BLaER1 treated with 17β-estradiol and CSF1 and Interleukin-3, amounts not matched to agents 10 nM and 100 nM (cell line): ENCODE data around the gene ZBTB37.

Experiments
- H3K27ac ChIP-seq, 11 experiments: shearing (Covaris generic); formaldehyde crosslinking; 2 replicates each; pipeline ENCODE4 v1.8.1; 2022
- H3K27me3 ChIP-seq, 11 experiments: shearing (Covaris generic); formaldehyde crosslinking; 2 replicates each; pipeline ENCODE4 v1.8.1; 2022
- H3K36me3 ChIP-seq, 11 experiments: shearing (Covaris generic); formaldehyde crosslinking; 2 replicates each; pipeline ENCODE4 v1.8.1; 2022
- H3K4me1 ChIP-seq, 10 experiments: shearing (Covaris generic); formaldehyde crosslinking; 2 replicates each; pipeline ENCODE4 v1.8.1; 2022
- H3K4me2 ChIP-seq, 11 experiments: shearing (Covaris generic); formaldehyde crosslinking; 2 replicates each; pipeline ENCODE4 v1.8.1; 2022
- H3K4me3 ChIP-seq, 10 experiments: shearing (Covaris generic); formaldehyde crosslinking; 2 replicates each; pipeline ENCODE4 v1.8.1; 2022
- H3K9ac ChIP-seq, 11 experiments: shearing (Covaris generic); formaldehyde crosslinking; 2 replicates each; pipeline ENCODE4 v1.8.1; 2022
- H3K9me3 ChIP-seq, 11 experiments: shearing (Covaris generic); formaldehyde crosslinking; replicated peaks in 1 of 11; 2 replicates each; pipeline ENCODE4 v1.8.1; 2022
- H4K20me1 ChIP-seq, 11 experiments: shearing (Covaris generic); formaldehyde crosslinking; 2 replicates each; pipeline ENCODE4 v1.8.1; 2022
- Cebpa-rat ChIP-seq, 11 experiments: shearing (Covaris generic); IDR thresholded peaks; 2 replicates each; pipeline ENCODE4 v1.8.1; 2022

Gene ZBTB37

DNA sequence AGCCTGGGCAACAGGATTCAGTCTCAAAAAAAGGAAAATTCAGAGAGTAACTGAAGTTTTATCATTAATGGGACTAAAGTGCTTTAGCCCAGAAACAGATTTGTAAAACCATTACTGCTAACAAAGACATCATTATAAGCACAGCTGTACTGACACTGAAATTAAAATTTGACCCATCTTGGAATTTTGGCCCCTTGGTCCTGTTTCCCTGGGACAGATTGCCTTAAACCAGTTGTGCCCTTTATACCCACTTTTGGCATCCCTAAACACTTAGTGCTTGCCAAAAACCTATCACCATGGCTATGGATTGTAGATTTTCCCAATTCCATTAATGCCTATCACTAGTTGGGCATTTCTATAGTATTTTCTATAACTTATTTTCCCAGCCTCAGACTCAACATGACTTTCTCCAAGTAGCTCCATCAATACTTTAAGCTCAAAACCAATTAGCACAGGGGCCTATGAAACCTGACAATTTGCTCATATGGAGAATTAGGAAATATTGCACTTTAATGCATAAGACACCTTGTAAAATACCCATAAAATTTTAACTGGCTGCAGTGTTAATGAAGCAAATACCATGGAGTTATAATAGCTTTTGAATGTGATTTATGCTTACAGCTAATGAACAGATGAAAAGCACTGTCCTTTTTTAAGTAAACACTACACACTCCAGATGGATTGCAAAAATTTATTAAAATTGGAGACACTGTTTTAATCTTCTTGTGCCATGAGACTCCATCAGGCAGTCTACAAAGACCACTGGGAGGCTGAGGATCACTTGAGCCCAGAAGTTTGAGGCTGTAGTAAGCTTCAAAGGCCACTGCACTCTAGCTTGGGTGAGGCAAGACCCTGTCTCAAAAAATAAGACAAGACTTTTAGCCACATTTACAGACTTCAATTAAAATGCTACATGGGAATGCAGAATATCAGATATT, 4.7 kb upstream of the ZBTB37 start:
- peak overlapping the region in 6 of 11 experiments; percentile 40 to 98 (median 94); a peak in 7 of 22 replicates for H3K9ac ChIP-seq
- peaks cover 64 to 83% (median 73%) of the 10 kb centered on the region in 11 experiments for H3K36me3 ChIP-seq
- no peaks in the 10 kb centered on the region; a peak in 1 of 22 replicates for H3K9me3 ChIP-seq
- TF ChIP-seq Cebpa-rat (IDR thresholded peaks at IDR 0.05): no peak
- H3K4me3 ChIP-seq: peak overlapping the region in 7 of 10 experiments; percentile 83 to 98 (median 93); a peak in 9 of 20 replicates
- no peaks in the 10 kb centered on the region for H3K27me3 ChIP-seq
- H3K4me2 ChIP-seq: peak overlapping the region in 10 of 11 experiments; percentile 80 to 97 (median 91); a peak in 20 of 22 replicates
- peaks cover 44 to 75% (median 67%) of the 10 kb centered on the region in 11 experiments; a peak in 21 of 22 replicates for H4K20me1 ChIP-seq
- peaks cover 14 to 31% (median 26%) of the 10 kb centered on the region in 10 experiments for H3K4me1 ChIP-seq
- peak overlapping the region in 4 of 11 experiments; percentile 7 to 97 (median 94); a peak in 5 of 22 replicates for H3K27ac ChIP-seq

DNA sequence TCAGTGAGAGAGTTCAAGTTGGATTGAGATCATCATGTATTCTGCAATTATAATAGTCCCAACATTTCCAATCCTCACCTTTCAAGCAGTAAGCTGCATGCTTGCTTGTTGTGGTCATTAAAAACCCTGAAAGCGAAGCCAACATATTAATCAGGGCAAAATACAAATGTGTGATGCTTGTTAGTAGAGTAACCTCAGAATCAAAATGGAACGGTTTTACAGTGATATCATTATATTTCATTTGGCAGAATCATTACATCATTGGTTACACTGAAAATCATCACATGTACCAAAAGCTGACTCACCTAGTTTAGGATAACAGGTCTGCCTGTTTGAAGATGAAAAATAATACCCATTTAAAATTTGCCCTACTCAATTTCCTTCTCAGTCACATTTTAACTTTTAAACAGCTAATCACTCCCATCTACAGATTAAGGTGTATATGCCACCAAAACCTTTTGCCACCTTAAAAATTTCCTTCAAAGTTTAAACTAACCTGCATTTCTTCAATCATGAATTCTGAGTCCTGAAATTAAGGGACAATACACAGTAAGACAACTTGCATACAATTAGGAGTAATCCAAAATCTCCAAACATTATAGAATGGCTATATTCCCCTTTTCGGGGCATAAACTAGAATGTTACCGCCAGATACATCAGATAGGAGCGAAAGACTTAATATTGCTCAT, 3.9 kb upstream of the ZBTB37 start:
- peak overlapping the region; percentile 80 to 97 (median 91) for H3K4me2 ChIP-seq
- peaks cover 55 to 75% (median 64%) of the 10 kb centered on the region in 11 experiments for H3K36me3 ChIP-seq
- peaks cover 18 to 34% (median 30%) of the 10 kb centered on the region in 10 experiments for H3K4me1 ChIP-seq
- peak overlapping the region in 8 of 11 experiments; percentile 15 to 97 (median 92); a peak in 11 of 22 replicates for H3K27ac ChIP-seq
- peak overlapping the region in 9 of 10 experiments; percentile 82 to 98 (median 91); a peak in 17 of 20 replicates for H3K4me3 ChIP-seq
- peaks cover 44 to 75% (median 67%) of the 10 kb centered on the region in 11 experiments; a peak in 21 of 22 replicates for H4K20me1 ChIP-seq
- H3K9ac ChIP-seq: peak overlapping the region; percentile 76 to 98 (median 93)
- H3K27me3 ChIP-seq: no peaks in the 10 kb centered on the region
- H3K9me3 ChIP-seq: no peaks in the 10 kb centered on the region; a peak in 1 of 22 replicates
- no peak for TF ChIP-seq Cebpa-rat (IDR thresholded peaks at IDR 0.05)

DNA sequence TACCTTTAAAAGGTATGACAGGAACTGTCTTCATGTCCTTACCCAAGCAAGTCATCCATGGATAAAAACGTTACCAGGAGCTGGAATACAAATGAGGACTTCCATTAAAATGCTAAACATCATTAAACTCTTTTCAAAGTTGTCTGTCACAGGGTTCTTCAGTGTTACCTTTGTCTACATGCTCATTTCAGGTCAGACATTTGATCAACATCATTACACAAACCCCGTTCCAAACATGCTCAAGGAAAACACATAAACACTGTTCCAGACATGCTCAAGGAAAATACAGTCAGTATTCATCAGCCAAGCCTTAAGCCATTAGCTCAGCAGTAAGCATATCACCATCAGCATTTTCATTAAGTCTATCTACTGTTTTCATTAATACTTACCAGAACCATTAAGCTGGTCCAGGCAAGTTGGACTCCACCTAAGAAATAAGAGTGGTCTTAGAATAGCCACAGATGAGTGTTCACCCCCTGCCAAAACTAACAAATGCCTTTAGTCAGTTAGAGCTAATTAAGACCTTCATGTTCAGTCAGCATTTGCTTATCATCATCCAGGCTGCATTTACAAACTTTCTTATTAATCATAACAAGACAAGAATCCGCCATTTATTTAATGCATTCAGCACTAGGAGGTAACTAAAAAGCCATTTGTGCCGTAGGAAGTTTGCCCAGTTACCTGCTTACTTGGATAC, 2.6 kb upstream of the ZBTB37 start:
- TF ChIP-seq Cebpa-rat (IDR thresholded peaks at IDR 0.05): no peak
- Histone ChIP-seq H4K20me1 (peaks cover 44 to 70% (median 66%) of the 10 kb centered on the region in 11 experiments; a peak in 21 of 22 replicates), H3K36me3 (peaks cover 51 to 69% (median 56%) of the 10 kb centered on the region in 11 experiments), H3K27me3 (no peaks in the 10 kb centered on the region), H3K27ac (peak overlapping the region in 10 of 11 experiments; percentile 5 to 97 (median 94); a peak in 15 of 22 replicates), H3K4me1 (peaks cover 31 to 47% (median 43%) of the 10 kb centered on the region in 10 experiments), H3K9ac (peak overlapping the region; percentile 76 to 98 (median 93); a peak in 21 of 22 replicates), H3K4me3 (peak overlapping the region; percentile 64 to 98 (median 91)), H3K4me2 (peak overlapping the region; percentile 80 to 97 (median 91)), H3K9me3 (no peaks in the 10 kb centered on the region; a peak in 1 of 22 replicates)

DNA sequence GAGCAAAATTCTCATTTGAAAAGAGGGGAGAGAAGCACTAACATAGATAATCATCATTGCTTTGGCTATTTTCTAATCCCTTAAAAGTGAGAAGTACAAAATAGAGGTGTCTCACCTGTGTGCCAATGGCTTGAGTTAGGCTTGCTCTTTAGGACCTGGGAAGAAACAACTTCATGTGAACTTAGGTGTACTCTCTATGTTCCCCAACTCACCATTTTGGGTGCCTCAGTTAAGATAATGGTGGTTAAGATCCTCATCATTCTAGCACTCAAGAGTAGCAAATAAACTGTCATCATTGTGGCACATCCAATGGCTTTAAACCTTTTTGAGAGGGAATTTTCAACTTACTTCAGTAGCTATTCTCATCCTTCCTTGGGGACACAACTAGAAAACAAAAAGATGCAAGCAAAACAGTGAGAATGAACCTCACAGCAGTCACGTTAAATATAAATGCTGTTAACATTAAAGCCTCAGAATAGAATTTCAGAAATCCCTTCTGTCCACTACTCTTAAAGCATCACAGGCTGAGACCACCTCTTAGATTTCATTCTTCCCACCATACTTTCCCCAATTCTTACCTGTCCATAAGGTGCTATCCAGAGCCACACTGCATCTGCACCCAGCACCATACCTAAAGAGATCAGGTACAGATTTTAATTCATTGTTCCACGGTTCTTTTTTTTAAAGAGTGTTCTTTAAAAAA, 1.6 kb upstream of the ZBTB37 start:
- no peak for TF ChIP-seq Cebpa-rat (IDR thresholded peaks at IDR 0.05)
- H3K4me2 ChIP-seq: peak overlapping the region; percentile 80 to 97 (median 91)
- peak overlapping the region; percentile 64 to 98 (median 91) for H3K4me3 ChIP-seq
- H3K4me1 ChIP-seq: peaks cover 40 to 57% (median 53%) of the 10 kb centered on the region in 10 experiments
- H3K27me3 ChIP-seq: no peaks in the 10 kb centered on the region
- H3K9ac ChIP-seq: peak overlapping the region; percentile 76 to 98 (median 93)
- peak overlapping the region; percentile 49 to 97 (median 94); a peak in 21 of 22 replicates for H3K27ac ChIP-seq
- H3K9me3 ChIP-seq: no peaks in the 10 kb centered on the region; a peak in 1 of 22 replicates
- H4K20me1 ChIP-seq: peaks cover 44 to 60% (median 56%) of the 10 kb centered on the region in 11 experiments; a peak in 21 of 22 replicates
- peaks cover 50 to 67% (median 58%) of the 10 kb centered on the region in 11 experiments for H3K36me3 ChIP-seq

DNA sequence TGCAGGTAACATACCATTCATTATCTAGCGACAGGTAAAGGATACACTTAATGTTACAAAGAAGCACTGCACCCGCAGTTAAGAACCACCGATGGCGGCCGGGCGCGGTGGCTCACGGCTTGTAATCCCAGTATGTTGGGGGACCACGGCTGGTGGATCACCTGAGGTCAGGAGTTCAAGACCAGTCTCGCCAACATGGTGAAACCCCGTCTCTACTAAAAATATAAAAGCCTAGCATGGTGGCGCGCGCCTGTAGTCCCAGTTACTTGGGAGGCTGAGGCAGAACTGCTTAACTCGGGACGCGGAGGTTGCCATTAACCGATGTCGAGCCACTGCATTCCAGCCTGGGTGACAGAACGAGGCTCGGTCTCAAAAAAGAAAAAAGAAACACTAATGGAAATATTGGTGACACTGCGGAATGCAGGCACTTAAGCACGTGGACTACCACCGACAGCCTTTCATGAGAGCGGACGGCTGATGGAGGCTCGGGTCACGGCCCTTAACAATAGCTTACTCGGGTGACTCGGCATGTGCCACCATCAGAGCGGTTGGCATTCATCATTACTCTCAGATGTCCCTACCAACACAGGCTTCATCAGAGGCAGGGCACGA, 933 bp upstream of the ZBTB37 start:
- Histone ChIP-seq H3K4me1 (peaks cover 45 to 64% (median 57%) of the 10 kb centered on the region in 10 experiments), H3K27me3 (no peaks in the 10 kb centered on the region), H3K36me3 (peaks cover 50 to 66% (median 56%) of the 10 kb centered on the region in 11 experiments), H4K20me1 (peaks cover 44 to 54% (median 50%) of the 10 kb centered on the region in 11 experiments; a peak in 21 of 22 replicates), H3K9ac (peak overlapping the region; percentile 76 to 98 (median 93)), H3K4me2 (peak overlapping the region; percentile 80 to 97 (median 91)), H3K27ac (peak overlapping the region; percentile 49 to 97 (median 94); a peak in 21 of 22 replicates), H3K9me3 (no peaks in the 10 kb centered on the region; a peak in 1 of 22 replicates), H3K4me3 (peak overlapping the region; percentile 64 to 98 (median 91))
- TF ChIP-seq Cebpa-rat (IDR thresholded peaks at IDR 0.05): no peak

DNA sequence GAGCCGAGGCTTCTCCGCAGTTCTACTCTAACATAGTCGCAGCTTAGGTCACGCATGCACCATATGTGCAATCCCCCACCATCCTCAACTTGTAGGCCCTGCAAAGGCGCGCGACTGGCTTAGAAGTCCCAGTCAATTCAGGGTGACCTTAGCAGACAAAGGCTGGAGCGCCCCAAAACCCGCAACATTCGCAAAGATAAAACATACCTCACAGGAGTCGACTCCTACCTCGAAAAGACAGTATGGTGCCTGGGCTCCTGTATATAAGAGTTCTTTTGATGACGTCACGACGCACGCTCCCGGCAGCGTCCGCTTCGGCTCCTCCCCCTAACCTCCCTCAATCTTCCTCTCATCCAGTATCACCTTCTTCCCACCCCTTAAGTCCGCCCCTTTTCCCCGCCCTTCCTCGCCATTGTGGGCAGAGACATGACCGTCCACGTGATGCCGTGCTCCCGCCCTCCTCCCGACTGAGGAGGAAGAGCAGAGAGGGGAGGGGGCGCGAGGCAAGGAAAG, 371 bp upstream of the ZBTB37 start, which contains the start of gene GAS5:
GAS5 (minus strand) TSS at position 237 of the 513 bp plus-strand sequence.
- Histone ChIP-seq H3K36me3 (peaks cover 44 to 61% (median 51%) of the 10 kb centered on the region in 11 experiments), H3K27ac (peak within 1 kb of the TSS; percentile 89 to 97 (median 94)), H3K4me1 (peaks cover 45 to 69% (median 61%) of the 10 kb centered on the region in 10 experiments), H3K9ac (peak within 1 kb of the TSS; percentile 90 to 98 (median 93)), H3K4me3 (peak within 1 kb of the TSS; percentile 64 to 98 (median 91)), H4K20me1 (peaks cover 42 to 48% (median 44%) of the 10 kb centered on the region in 11 experiments; a peak in 21 of 22 replicates), H3K9me3 (no peaks in the 10 kb centered on the region; a peak in 1 of 22 replicates), H3K4me2 (peak within 1 kb of the TSS; percentile 86 to 97 (median 91)), H3K27me3 (no peaks in the 10 kb centered on the region)
- TF ChIP-seq Cebpa-rat (IDR thresholded peaks at IDR 0.05): no peak

DNA sequence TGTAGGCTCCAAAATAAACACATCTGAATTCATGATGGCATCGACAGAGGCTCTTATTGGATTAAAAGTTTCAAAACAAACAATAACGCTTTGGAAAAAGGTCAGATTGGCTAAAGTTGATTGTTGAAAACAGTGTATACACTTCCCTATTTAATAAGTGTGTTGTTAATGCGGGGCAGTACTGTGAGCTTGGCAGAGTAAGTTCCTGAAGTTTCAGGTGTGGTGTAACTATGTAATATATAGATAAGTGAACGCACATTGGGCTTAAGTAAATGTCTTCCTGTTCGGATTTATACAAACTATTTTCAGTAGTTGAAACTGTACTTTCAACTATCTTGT, 810 bp downstream of the ZBTB37 start:
- Histone ChIP-seq H3K9me3 (no peaks in the 10 kb centered on the region; a peak in 1 of 22 replicates), H3K4me1 (peaks cover 45 to 69% (median 56%) of the 10 kb centered on the region in 10 experiments), H3K4me2 (peak overlapping the region; percentile 77 to 94 (median 86)), H4K20me1 (peaks cover 30 to 36% (median 32%) of the 10 kb centered on the region in 11 experiments; a peak in 21 of 22 replicates), H3K27me3 (no peaks in the 10 kb centered on the region), H3K9ac (peak overlapping the region; percentile 90 to 98 (median 93)), H3K4me3 (peak overlapping the region; percentile 64 to 98 (median 91)), H3K27ac (peak overlapping the region; percentile 89 to 97 (median 94)), H3K36me3 (peaks cover 32 to 55% (median 42%) of the 10 kb centered on the region in 11 experiments)
- no peak for TF ChIP-seq Cebpa-rat (IDR thresholded peaks at IDR 0.05)
